Activated naive CD4-positive, alpha-beta T cell treated with anti-CD3 and anti-CD28 coated beads, Interleukin-2, amount 10 ng/mL, durations not matched to agents 7 days and 5 days (primary cell): Measurements from ENCODE around the gene THAP10.
"Not testable (repeated sequence)": the region's sequence is repeated elsewhere in the genome, so short reads cannot be mapped to it uniquely, and the experiment has no call there.

Source experiments
- CTCF ChIA-PET: fragments of 350-600 bp; sonication (Branson Sonifier 250); formaldehyde crosslinking; loops from one replicate; lab custom pipeline; 2021; ENCODE audit warnings: antibody characterized with exemption; lab: Charles Lee
- DNase-seq: peaks from one replicate; pipeline ENCODE4 v3.0.0-alpha.2; 2020
- H3K27ac Mint-ChIP-seq: one replicate; pipeline ENCODE4 v1.8.0; 2021; ENCODE audit warnings: mild to moderate bottlenecking, moderate library complexity, mixed read lengths
- H3K27me3 Mint-ChIP-seq: one replicate; pipeline ENCODE4 v1.8.0; 2021; ENCODE audit warnings: mild to moderate bottlenecking, mixed read lengths
- H3K36me3 Mint-ChIP-seq: one replicate; pipeline ENCODE4 v1.8.0; 2021; ENCODE audit warnings: mixed read lengths
- H3K4me1 Mint-ChIP-seq: one replicate; pipeline ENCODE4 v1.8.0; 2021; ENCODE audit warnings: mixed read lengths
- H3K4me3 Mint-ChIP-seq: one replicate; pipeline ENCODE4 v1.8.0; 2021; ENCODE audit warnings: mild to moderate bottlenecking, moderate library complexity, mixed read lengths
- H3K9me3 Mint-ChIP-seq: one replicate; pipeline ENCODE4 v1.8.0; 2021; ENCODE audit warnings: mixed read lengths

The THAP10 gene

DNA sequence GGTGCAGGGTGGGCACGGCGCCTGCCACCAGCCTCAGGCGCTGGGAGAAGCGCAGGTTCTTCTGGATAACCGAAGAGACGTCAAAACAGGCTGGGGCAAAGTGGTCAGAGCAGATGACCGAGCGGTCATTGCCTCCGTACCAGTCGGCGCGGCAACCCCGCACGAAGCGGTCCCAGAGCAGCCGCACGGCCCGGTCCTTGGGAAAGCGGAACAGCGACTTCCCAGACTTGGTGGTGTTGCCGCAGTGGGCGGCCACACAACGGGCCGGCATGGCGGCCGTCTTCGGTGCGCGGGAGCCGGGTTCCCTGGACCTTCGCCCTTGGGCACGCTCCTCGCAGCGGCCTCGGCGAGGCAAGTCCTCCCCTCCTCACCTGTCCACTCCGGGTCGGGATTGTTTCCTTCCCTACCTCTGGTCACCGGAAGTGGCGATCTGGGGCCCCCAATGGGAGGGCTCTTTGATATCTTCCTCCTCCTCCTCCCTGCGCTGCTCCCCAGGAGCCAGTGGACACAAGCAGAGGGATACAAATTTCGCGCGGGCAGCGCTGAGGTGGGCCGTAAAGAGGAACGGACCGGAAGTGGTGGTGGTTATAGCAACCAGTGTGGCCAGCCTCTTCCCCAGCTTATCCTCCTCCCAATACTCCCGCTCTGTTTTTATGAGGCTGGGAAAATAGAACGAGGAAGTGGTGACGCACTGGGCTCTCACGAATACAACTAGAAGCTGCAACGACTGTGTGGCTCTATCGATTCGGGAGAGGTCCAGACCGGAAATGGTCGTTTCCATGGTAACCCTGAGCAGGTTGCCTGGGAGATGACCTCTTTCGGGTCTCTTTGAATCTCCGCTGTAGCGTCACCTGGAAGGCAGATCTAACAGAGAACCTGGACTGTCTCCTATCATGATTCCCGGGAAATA, at the start of gene THAP10, which contains the start of gene LRRC49:
THAP10 (minus strand) TSS at position 432 of the 910 bp plus-strand sequence; CDS start at position 271, 161 bp downstream.
LRRC49 (plus strand) TSS at position 825 of the 910 bp plus-strand sequence; CDS start at position 894, 69 bp downstream.
- Mint-ChIP-seq H3K36me3 (no peaks in the 10 kb centered on the region), H3K4me3 (peak within 1 kb of the TSS; percentile 70), H3K27me3 (peaks cover 36% of the 10 kb centered on the region), H3K9me3 (no peaks in the 10 kb centered on the region), H3K4me1 (peaks cover 10% of the 10 kb centered on the region), H3K27ac (no peak within 1 kb of the TSS)
- CTCF ChIA-PET: interaction anchor here (0.5 kb wide), 1 partner anchor 1625 kb away, joined by 3 read pairs; no protein-coding TSS in a partner anchor
- DNase-seq: peak; percentile 53

GRCh38 chr15:70936326-70936725, 44.1 kb upstream of the THAP10 start:
- no peak for DNase-seq
- Mint-ChIP-seq H3K4me1 (no peaks in the 10 kb centered on the region), H3K27me3 (peaks cover 8% of the 10 kb centered on the region), H3K9me3 (no peaks in the 10 kb centered on the region), H3K27ac (no peak overlapping the region), H3K36me3 (no peaks in the 10 kb centered on the region), H3K4me3 (no peak overlapping the region)
- CTCF ChIA-PET: interaction anchor here (1.3 kb wide), 1 partner anchor 62 kb away, joined by 3 read pairs; no protein-coding TSS in a partner anchor

DNA sequence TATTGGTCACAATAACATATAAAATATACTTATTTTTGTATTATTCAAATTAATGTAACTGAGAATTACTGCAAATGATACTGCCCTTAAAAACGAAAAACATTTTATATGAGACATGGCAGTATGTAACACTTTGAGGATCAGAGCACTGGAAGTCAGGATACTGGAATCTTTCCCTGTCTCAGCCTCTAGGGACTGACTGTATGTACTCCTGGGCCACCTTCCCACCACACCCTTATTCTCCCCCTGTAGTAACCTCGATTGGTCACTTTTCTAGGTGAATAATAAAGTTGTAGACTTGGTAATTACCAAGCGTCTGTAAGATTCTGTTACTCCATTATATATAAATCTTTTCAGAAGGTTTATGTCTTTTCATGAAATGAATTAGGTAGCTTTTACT, 43.4 kb upstream of the THAP10 start:
- CTCF ChIA-PET: interaction anchor here (1.3 kb wide), 1 partner anchor 61 kb away, joined by 3 read pairs; no protein-coding TSS in a partner anchor
- Mint-ChIP-seq H3K4me3 (no peak overlapping the region), H3K27me3 (peaks cover 8% of the 10 kb centered on the region)

DNA sequence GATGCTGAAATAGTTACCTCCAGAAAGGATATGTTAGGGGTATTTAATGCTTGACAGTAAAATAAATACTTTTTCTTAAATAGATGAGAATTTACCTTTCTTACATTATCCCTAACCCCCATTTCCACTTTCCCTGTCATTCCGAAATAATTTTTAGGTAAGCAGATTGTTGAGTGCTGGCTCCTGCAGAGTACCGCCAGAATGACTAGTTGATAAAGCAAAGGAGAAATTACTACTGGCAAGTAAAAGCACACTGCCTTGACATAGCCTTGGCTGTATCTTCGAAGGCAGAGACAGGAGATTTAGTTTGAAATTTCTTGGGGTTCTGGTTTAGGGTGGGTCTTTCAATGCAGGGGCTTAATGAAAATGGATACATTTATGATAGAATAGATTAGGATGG, 41.2 kb upstream of the THAP10 start:
- Mint-ChIP-seq H3K36me3 (no peaks in the 10 kb centered on the region), H3K4me3 (no peak overlapping the region), H3K4me1 (no peaks in the 10 kb centered on the region), H3K27ac (no peak overlapping the region), H3K27me3 (peaks cover 12% of the 10 kb centered on the region), H3K9me3 (no peaks in the 10 kb centered on the region)
- DNase-seq: no peak
- CTCF ChIA-PET: no interaction called here

More for the DNA sequence above, 43.4 kb upstream of the THAP10 start:
- H3K36me3 Mint-ChIP-seq: no peaks in the 10 kb centered on the region
- no peak overlapping the region for H3K27ac Mint-ChIP-seq
- no peak for DNase-seq
- H3K4me1 Mint-ChIP-seq: no peaks in the 10 kb centered on the region
- H3K9me3 Mint-ChIP-seq: no peaks in the 10 kb centered on the region

- Mint-ChIP-seq H3K4me1 (no peaks in the 10 kb centered on the region), H3K36me3 (no peaks in the 10 kb centered on the region), H3K9me3 (no peaks in the 10 kb centered on the region), H3K27ac (no peak overlapping the region), H3K4me3 (no peak overlapping the region), H3K27me3 (peaks cover 12% of the 10 kb centered on the region)
- DNase-seq: no peak
- CTCF ChIA-PET: no interaction called here
Measured at GRCh38 chr15:70932397-70932796, 40.2 kb upstream of the THAP10 start.

GRCh38 chr15:70931821-70932220, 39.6 kb upstream of the THAP10 start:
- DNase-seq: no peak
- CTCF ChIA-PET: no interaction called here
- Mint-ChIP-seq H3K36me3 (no peaks in the 10 kb centered on the region), H3K4me1 (no peaks in the 10 kb centered on the region), H3K9me3 (no peaks in the 10 kb centered on the region), H3K27me3 (peaks cover 12% of the 10 kb centered on the region), H3K27ac (no peak overlapping the region), H3K4me3 (no peak overlapping the region)

- H3K27me3 Mint-ChIP-seq, H3K4me1 Mint-ChIP-seq, H3K9me3 Mint-ChIP-seq, H3K36me3 Mint-ChIP-seq, H3K27ac Mint-ChIP-seq, CTCF ChIA-PET, DNase-seq, H3K4me3 Mint-ChIP-seq: not testable (repeated sequence)
Measured at GRCh38 chr15:70926914-70927313, 34.7 kb upstream of the THAP10 start.

DNA sequence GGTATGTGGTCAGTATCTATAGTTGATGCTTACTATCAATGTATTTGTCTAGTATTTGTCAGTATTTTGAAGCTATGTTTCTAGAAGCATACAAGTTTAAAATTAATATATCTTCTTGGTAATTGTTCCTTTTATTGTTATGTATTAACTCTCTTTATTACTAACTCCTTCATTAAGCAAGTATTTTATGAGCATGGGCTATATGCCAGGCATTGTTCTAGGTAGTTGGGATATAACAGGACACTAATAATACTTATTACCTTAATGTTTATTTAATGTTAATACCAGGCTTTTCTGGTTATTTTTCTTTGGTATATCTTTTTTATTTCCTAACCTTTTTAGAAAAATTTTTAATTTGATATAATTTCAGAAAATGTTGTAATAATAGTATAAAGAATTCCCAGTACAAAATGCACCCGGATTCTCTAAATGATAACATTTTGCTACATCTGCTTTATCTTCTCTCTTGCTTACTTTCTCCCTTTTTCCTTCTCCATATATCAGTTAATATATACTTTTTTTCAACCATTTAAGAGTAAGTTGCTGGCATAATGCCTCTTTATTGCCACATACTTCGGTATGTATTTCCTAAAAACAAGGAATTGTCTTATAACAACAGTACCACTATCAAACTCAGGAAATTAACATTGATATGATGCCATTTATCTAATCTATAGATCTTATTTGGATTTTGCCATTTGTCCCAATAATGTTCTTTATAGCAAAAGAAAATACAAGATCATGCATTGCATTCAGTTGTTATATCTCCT, 31.3 kb upstream of the THAP10 start:
- no peak for DNase-seq
- H3K4me3 Mint-ChIP-seq: no peak overlapping the region
- no peaks in the 10 kb centered on the region for H3K9me3 Mint-ChIP-seq
- H3K27ac Mint-ChIP-seq: no peak overlapping the region
- CTCF ChIA-PET: no interaction called here
- no peaks in the 10 kb centered on the region for H3K4me1 Mint-ChIP-seq
- H3K36me3 Mint-ChIP-seq: no peaks in the 10 kb centered on the region
- peaks cover 7% of the 10 kb centered on the region for H3K27me3 Mint-ChIP-seq

DNA sequence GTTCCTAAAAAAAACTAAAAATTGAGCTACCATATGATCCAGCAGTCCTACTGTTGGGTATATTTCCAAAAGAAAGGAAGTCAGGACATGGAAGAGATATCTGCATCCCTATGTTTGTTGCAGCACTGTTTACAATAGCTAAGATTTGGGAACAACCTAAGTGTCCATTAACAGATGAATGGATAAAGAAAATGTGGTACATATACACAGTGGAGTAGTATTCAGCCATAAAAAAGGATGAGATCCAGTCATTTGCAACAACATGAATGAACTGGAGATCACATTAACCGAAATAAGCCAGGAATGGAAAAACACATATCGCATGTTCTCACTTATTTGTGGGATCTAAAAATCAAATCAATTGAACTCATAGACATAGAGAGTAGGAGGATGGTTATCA, 29.9 kb upstream of the THAP10 start:
- no peak overlapping the region for H3K27ac Mint-ChIP-seq
- H3K4me3 Mint-ChIP-seq: no peak overlapping the region
- no peaks in the 10 kb centered on the region for H3K36me3 Mint-ChIP-seq
- DNase-seq: no peak
- CTCF ChIA-PET: no interaction called here
- H3K27me3 Mint-ChIP-seq: peaks cover 7% of the 10 kb centered on the region
- H3K4me1 Mint-ChIP-seq: no peaks in the 10 kb centered on the region
- H3K9me3 Mint-ChIP-seq: no peaks in the 10 kb centered on the region

DNA sequence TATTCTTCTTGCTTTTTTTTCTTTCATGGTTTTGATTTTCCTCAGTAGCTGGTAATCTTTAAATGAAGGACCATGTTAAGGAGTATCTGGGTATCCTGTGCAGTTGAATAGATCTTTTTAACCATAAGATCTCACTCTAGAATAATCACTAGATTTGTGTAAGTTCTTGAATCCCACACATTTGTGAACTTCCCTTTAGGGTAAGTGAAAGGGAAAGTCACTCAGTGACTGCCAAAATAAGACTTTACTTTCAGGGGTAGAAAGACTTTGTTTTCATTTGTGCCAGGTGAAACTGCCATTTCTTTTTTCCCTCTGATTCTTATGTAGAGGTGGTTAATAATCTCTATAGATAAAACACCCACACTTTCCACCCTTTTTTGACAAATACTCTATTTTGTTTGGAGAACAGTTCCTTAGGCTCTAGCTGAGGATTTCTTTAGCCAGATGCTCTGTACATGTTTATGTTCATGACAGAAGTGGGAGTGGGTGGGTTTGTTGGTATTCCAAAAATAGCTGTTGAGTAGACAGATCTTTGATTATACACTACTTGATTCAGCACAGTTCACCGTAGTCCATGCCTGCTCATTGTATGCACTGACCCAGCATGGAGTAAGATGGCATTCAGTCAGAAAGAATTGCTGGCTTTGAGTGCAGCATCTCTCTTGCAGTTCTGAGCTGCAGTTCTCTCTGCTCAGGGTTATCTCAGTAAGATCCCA, 28.9 kb upstream of the THAP10 start:
- Mint-ChIP-seq H3K4me1 (no peaks in the 10 kb centered on the region), H3K27ac (no peak overlapping the region), H3K4me3 (no peak overlapping the region), H3K36me3 (no peaks in the 10 kb centered on the region), H3K27me3 (peaks cover 10% of the 10 kb centered on the region), H3K9me3 (no peaks in the 10 kb centered on the region)
- CTCF ChIA-PET: no interaction called here
- no peak for DNase-seq

GRCh38 chr15:70917955-70918354, 25.7 kb upstream of the THAP10 start:
- CTCF ChIA-PET: no interaction called here
- Mint-ChIP-seq H3K36me3 (no peaks in the 10 kb centered on the region), H3K27me3 (peaks cover 10% of the 10 kb centered on the region), H3K4me3 (no peak overlapping the region), H3K4me1 (no peaks in the 10 kb centered on the region), H3K27ac (no peak overlapping the region), H3K9me3 (no peaks in the 10 kb centered on the region)
- DNase-seq: no peak

- Mint-ChIP-seq H3K27ac (no peak overlapping the region), H3K9me3 (no peaks in the 10 kb centered on the region), H3K4me1 (no peaks in the 10 kb centered on the region), H3K36me3 (no peaks in the 10 kb centered on the region), H3K4me3 (no peak overlapping the region), H3K27me3 (peaks cover 10% of the 10 kb centered on the region)
- CTCF ChIA-PET: no interaction called here
- no peak for DNase-seq
Measured at GRCh38 chr15:70916531-70916930, 24.3 kb upstream of the THAP10 start.

DNA sequence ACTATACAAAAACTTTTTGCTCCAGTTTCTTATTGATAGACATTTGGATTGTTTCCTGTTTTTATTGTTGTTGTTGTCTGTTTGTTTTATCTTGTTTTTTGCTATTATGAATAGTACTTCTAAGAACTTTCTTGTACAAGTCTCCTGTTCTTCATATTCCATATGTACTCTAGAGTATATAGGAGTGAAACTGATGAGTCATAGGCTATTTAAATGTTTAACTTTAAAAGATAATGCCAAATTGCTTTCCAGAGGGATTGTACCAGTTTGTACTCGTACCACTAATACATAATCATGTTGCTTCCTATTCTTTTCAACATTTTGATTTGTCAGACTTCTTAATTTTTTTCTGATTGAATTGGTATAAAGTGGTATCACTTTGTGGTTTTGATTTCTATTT, 20.0 kb upstream of the THAP10 start:
- peaks cover 8% of the 10 kb centered on the region for H3K9me3 Mint-ChIP-seq
- DNase-seq: no peak
- peaks cover 3% of the 10 kb centered on the region for H3K27me3 Mint-ChIP-seq
- H3K27ac Mint-ChIP-seq: no peak overlapping the region
- no peaks in the 10 kb centered on the region for H3K4me1 Mint-ChIP-seq
- no peaks in the 10 kb centered on the region for H3K36me3 Mint-ChIP-seq
- H3K4me3 Mint-ChIP-seq: no peak overlapping the region
- CTCF ChIA-PET: no interaction called here

- no peak for DNase-seq
- Mint-ChIP-seq H3K4me3 (no peak overlapping the region), H3K4me1 (no peaks in the 10 kb centered on the region), H3K27ac (no peak overlapping the region), H3K9me3 (peaks cover 8% of the 10 kb centered on the region), H3K36me3 (no peaks in the 10 kb centered on the region), H3K27me3 (no peaks in the 10 kb centered on the region)
- CTCF ChIA-PET: no interaction called here
Measured at GRCh38 chr15:70910958-70911357, 18.7 kb upstream of the THAP10 start.
